GM18507 (cell line): ENCODE data around the gene GADD45G.

Experiments used
- DNase-seq: peaks from one replicate; pipeline ENCODE4 v3.0.0; 2011; ENCODE audit warnings: low read depth; ENCODE audit not compliant: insufficient read length; ENCODE audit errors: extremely low spot score
- FAIRE-seq: peaks from 2 replicates; lab custom pipeline; 2011; peaks lifted over from hg19 to GRCh38; lab: Jason Lieb, UNC

Gene GADD45G

DNA sequence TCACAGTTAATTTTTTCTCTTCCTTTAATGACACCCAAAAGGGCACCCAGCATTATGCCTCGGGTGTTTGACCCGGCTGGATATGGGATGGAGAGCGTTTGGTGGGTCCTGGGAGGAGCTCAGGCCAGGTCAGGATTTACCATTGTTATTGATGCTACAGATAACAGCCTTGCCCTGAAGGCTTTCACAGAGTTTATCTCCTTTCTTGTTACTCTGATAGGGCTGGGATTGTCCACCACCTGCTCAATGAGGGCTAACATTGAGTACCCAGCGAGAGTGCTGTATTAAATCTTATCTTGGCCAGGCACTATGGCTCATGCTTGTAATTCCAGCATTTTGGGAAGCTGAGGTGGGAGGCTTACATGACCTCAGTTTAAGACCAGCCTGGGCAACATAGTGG, 37.2 kb downstream of the GADD45G start:
- FAIRE-seq (no peak), DNase-seq (no peak)

DNA sequence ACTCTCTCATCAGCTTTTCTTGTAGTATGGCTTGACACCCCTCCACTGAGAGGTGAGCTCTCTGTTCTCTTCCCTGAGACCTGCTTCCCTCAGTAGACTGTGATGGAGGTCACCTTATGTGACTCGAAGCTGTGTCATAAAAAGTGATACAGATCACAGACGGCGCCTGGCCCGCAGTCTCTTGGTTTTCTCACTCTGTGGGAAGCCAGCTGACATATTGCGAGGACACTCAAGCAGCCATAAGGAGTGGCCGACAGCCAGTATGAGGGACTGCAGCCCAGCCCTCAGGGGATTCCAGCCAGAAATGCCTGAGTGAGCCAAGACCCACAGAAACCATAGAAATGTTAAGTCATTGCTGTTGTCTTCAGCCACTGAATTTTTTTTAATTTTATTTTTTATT, 38.0 kb downstream of the GADD45G start:
- FAIRE-seq, result no peak
- no peak for DNase-seq

- FAIRE-seq (no peak), DNase-seq (no peak)
Observed at GRCh38 chr9:89646189-89646939, 41.6 kb downstream of the GADD45G start.

DNA sequence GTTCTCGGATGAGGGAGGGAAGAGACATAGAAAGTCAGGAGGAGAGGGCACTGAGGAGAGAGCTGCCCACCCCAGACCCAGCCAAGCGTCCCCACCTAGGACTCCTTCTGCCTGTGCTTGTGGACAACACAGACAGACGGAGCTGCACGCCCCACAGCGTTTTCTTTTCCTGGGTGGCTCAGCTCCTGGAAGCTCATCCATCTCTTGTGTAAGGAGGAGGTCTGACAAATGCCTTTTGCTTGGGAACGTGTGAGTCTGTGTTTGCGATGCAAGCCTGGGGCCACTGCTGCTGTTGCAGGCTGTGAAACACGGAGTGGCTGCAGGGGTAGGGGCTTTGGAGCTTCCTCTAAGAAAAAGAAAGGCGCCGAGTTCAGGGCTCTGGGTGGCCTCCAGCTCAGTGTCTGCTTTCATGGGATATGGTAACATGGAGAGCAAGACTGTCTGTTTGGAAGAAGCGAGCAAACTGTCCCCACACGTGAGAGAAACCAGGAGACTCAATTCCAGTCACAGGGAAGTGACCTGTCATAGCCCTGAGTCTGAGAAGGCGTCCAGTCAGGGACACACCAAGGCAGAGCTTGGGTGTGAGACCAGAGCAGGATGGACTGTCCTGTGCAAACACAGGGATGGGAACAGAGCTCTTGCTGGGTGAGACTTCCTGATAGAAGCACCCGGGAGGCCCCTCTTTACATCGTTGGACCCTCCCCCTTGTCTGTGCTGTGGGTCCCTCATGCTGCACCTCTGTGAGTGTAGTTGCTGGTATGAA, 42.7 kb downstream of the GADD45G start:
- DNase-seq (no peak), FAIRE-seq (no peak)

GRCh38 chr9:89648247-89649000, 43.6 kb downstream of the GADD45G start:
- DNase-seq (no peak), FAIRE-seq (no peak)

DNA sequence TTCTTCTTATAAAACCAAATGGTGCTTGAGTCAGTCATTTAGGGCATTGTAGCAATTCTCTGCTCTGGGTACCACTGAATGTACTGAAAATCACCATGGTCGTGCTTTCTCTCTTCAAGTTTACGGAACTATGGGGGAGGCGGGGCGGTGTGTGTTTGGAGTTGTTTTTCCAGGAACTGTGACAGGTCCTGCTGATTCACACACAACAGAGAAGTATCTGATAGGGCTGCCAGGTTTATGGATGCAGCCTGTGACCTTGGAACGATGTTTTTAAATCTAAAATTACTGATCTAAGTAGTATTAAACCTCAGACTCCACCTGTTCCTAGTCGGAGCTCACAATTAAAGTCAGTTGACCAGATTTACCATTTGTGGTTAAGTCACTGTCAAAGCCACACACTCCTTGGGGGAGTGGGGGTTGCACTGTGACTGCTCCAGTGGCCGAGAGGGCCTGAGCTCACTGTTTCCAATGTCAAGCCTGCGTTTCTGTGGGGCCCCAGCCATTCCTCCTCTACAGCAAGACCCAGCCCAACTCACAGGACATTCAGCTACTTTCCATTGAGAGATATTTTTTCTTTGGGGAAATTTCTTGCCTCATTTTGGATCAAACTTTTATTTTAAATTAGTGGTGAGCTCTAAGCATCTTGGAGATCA, 44.4 kb downstream of the GADD45G start:
- DNase-seq (no peak), FAIRE-seq (no peak)

GRCh38 chr9:89654025-89654662, 49.3 kb downstream of the GADD45G start:
- no peak for DNase-seq
- FAIRE-seq, result no peak

DNA sequence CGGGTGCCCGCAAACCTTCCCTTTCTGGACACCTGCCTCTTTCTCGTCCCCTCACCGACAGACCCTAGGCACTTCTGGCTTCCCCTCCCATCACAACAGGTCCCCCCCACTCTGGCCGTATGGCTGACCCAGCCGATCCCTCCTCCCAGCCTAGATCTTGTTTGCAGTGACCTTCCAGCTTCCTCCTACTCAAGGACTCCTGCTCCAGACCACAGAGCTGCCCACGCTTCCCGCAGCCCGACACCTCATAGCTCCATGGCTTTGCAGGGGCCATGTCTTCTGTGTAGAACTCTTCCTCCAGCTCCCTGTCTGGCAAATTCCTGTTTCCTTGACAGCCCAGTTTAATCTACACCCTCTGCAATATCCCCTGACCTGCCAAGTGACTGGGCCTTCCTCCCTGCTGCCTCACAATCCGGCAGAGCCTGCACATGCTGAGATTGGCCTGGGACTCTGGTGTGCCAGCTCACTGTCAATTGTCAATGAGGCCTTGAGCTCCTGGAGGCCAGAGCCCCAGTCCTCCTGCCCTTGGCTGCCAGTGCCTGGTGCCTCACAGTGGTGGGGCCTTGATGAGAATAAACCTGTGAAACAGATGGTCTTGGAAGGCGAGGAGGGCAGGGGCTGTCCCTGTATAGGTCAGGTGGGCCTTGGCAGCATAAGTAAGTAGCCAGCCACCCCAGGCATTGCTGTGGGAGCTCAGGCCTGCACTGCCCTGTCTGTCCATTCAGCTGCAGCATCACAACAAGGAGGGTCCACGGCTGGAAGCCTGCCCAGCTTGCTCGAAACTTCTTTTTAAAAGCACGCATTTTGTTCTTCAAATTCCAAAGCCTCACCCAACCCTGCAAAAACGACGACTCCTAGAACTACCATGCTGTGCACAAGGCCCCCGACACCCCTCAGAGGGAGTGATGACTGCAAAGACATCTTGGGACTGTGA, 50.5 kb downstream of the GADD45G start:
- FAIRE-seq (no peak), DNase-seq (no peak)
